A673 (cell line): ENCODE data around the gene FBXO42.

Experiments
- CTCF ChIP-seq: fragments of 300-800, 200-600 bp; sonication (generic); conservative IDR thresholded peaks from 2 replicates; pipeline ENCODE4 v1.5.1; 2017; ENCODE audit warnings: low read depth, mild to moderate bottlenecking, antibody characterized with exemption, low read length, moderate library complexity, mixed read lengths
- EZH2 ChIP-seq: fragments of 200-600 bp; sonication (generic); IDR thresholded peaks from 2 replicates; pipeline ENCODE4 v1.6.1; 2017; ENCODE audit warnings: borderline replicate concordance, low read depth, mild to moderate bottlenecking, mixed read lengths, antibody characterized with exemption, low read length; ENCODE audit not compliant: poor library complexity, severe bottlenecking

GRCh38 chr1:16241221-16241708 lies 111.0 kb downstream of the FBXO42 start:
- TF ChIP-seq EZH2 (no peak), CTCF (no peak)
